Myometrial cell (primary cell): ENCODE results near the gene ITGB8. TPM values are rescaled to one million over a fixed set of nuclear protein-coding genes. Genes with fewer than 3 reads are reported as not detected.

Experiments used
- total RNA-seq: library from RNA; depleted of rRNA; stranded (reverse); fragments of >200 nt; gene quantifications from 2 replicates; pipeline ENCODE4 v1.2.3, GENCODE V29; 2015

ITGB8 gene
- 1.2 and 2.5 TPM in 2 replicates for total RNA-seq

DNA sequence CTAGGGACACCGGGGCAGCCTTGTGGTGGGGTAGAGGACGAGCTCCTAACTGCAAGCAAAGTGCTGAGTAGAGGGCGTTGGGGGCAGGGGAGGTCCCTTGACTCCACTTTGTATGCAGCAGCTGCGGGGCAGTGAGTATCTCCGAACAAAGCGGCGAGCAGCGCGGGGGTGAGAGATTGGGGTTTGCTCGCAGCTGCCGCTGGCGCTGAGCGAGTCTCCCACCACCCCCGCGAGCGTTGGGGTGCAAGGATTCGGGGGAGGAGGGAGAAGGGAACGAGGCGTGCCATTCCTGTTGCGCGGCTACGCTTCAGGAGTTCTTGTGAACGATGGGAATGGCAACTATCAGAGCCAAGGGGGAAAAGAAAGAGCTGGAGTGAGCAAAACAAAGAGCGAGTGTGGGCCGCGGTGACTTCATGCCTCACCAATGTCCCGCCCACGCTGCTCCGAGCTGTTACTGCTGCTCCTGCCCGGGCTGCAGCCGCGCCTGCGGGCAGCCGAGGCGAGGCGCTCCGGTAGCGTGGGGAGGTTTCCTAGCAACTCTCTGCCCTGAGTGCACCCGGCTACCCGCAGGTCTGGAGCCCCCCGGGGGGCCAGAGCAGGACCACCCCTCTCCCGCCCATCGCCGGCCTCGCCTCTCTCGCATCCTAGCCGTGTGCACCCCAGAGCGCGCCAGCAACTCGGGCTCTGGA, at the start of gene ITGB8:
ITGB8 (plus strand) TSS at position 662 of the 689 bp plus-strand sequence. CDS start 907 bp downstream, outside the sequence.

Other genes with a start within 250 kb of the ITGB8 start
- under 0.01 TPM in 1 of 2 replicates, not detected in the other for gene MACC1, start 113.5 kb upstream of the ITGB8 start, total RNA-seq